ENCODE results near the gene TADA3.

Gene TADA3

GRCh38 chr3:9831253-9831652 lies 39.0 kb upstream of the TADA3 start:
- no peaks in the 10 kb centered on the region for H3F3A ChIP-seq (ENCODE audit: control insufficient read depth, insufficient read depth)
- no peaks in the 10 kb centered on the region for H3K79me2 ChIP-seq (ENCODE audit: control insufficient read depth, low read length)
- no peaks in the 10 kb centered on the region for H3K9me2 ChIP-seq (replicated peaks; ENCODE audit: control insufficient read depth, low read length)
- no peaks in the 10 kb centered on the region for H4K20me1 ChIP-seq (ENCODE audit: control insufficient read depth, insufficient read depth, low read depth, low read length)
- H3K4me3 ChIP-seq (ENCODE audit: low read length): no peak overlapping the region
- no peak overlapping the region for H3K4me2 ChIP-seq (ENCODE audit: low read length)
- H3K27ac ChIP-seq (ENCODE audit: low read depth, low read length): no peak overlapping the region
- peaks cover 7% of the 10 kb centered on the region for H3K4me1 ChIP-seq (ENCODE audit: control insufficient read depth, low read length)
- TF ChIP-seq EZH2phosphoT487 (IDR thresholded peaks at IDR 0.05; ENCODE audit: borderline replicate concordance, low read length): no peak
- TF ChIP-seq CTCF (IDR thresholded peaks at IDR 0.05; ENCODE audit: low read depth, low read length, poor library complexity, severe bottlenecking): no peak
- H3K9me3 ChIP-seq (ENCODE audit: control insufficient read depth, insufficient read depth, low read length): no peaks in the 10 kb centered on the region
- H3K36me3 ChIP-seq (ENCODE audit: control insufficient read depth, low read length): peaks cover 32% of the 10 kb centered on the region; the same call in 1 of the 2 replicates
- no peaks in the 10 kb centered on the region for H3K27me3 ChIP-seq (ENCODE audit: control insufficient read depth, low read length)

DNA sequence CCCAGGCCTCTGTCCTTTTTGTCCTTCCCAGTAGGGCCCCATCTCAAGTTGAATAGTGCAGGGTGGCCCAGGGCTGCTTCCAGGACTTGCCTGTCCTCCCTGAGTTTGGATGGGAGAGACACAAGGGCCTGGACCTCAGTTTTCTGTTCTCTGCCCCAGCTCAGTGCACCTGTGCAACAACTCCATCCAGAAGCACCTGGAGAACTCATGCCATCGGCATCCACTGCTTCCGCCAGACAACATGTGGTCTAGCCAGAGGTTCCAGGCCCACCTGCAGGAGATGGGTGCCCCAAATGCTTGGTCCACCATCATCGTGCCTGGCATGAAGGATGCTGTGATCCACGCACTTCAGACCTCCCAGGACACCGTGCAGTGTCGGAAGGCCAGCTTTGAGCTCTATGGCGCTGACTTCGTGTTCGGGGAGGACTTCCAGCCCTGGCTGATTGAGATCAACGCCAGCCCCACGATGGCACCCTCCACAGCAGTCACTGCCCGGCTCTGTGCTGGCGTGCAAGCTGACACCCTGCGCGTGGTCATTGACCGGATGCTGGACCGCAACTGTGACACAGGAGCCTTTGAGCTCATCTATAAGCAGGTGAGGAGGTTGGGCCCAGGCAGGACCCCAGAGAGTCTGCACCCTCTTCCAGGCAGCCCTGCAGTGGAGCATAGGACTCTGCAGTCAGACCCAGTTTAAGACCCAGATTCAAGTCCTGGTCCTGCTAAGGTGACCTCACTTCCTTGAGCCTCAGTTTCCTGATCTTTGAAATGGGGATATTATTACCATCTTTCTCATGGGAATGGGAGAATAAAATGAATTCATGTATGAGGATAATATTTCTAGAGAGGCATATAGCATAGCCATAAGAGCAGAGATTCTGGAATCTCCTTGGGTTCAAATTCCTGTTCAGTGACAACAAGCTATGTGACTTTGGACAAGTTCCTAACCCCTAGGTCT lies 36.8 kb upstream of the TADA3 start:
- H3K36me3 ChIP-seq (ENCODE audit: control insufficient read depth, low read length): peaks cover 16% of the 10 kb centered on the region; the same call in 1 of the 2 replicates
- H3K9me2 ChIP-seq (replicated peaks; ENCODE audit: control insufficient read depth, low read length): no peaks in the 10 kb centered on the region
- peaks cover 7% of the 10 kb centered on the region for H3K4me1 ChIP-seq (ENCODE audit: control insufficient read depth, low read length)
- TF ChIP-seq CTCF (IDR thresholded peaks at IDR 0.05; ENCODE audit: low read depth, low read length, poor library complexity, severe bottlenecking) (no peak), EZH2phosphoT487 (IDR thresholded peaks at IDR 0.05; ENCODE audit: borderline replicate concordance, low read length) (no peak)
- no peaks in the 10 kb centered on the region for H3F3A ChIP-seq (ENCODE audit: control insufficient read depth, insufficient read depth)
- H3K27ac ChIP-seq (ENCODE audit: low read depth, low read length): no peak overlapping the region
- no peaks in the 10 kb centered on the region for H3K79me2 ChIP-seq (ENCODE audit: control insufficient read depth, low read length)
- no peaks in the 10 kb centered on the region for H3K27me3 ChIP-seq (ENCODE audit: control insufficient read depth, low read length)
- no peaks in the 10 kb centered on the region for H3K9me3 ChIP-seq (ENCODE audit: control insufficient read depth, insufficient read depth, low read length)
- no peaks in the 10 kb centered on the region for H4K20me1 ChIP-seq (ENCODE audit: control insufficient read depth, insufficient read depth, low read depth, low read length)
- H3K4me3 ChIP-seq (ENCODE audit: low read length): no peak overlapping the region
- H3K4me2 ChIP-seq (ENCODE audit: low read length): no peak overlapping the region

GRCh38 chr3:9826815-9827573 lies 34.7 kb upstream of the TADA3 start:
- TF ChIP-seq CTCF (IDR thresholded peaks at IDR 0.05; ENCODE audit: low read depth, low read length, poor library complexity, severe bottlenecking) (peak; percentile 68), EZH2phosphoT487 (IDR thresholded peaks at IDR 0.05; ENCODE audit: borderline replicate concordance, low read length) (no peak)
- Histone ChIP-seq H4K20me1 (ENCODE audit: control insufficient read depth, insufficient read depth, low read depth, low read length) (no peaks in the 10 kb centered on the region), H3F3A (ENCODE audit: control insufficient read depth, insufficient read depth) (no peaks in the 10 kb centered on the region), H3K4me1 (ENCODE audit: control insufficient read depth, low read length) (peaks cover 7% of the 10 kb centered on the region), H3K79me2 (ENCODE audit: control insufficient read depth, low read length) (no peaks in the 10 kb centered on the region), H3K27me3 (ENCODE audit: control insufficient read depth, low read length) (no peaks in the 10 kb centered on the region), H3K36me3 (ENCODE audit: control insufficient read depth, low read length) (peaks cover 10% of the 10 kb centered on the region; the same call in 1 of the 2 replicates), H3K9me2 (replicated peaks; ENCODE audit: control insufficient read depth, low read length) (no peaks in the 10 kb centered on the region), H3K27ac (ENCODE audit: low read depth, low read length) (no peak overlapping the region), H3K4me2 (ENCODE audit: low read length) (no peak overlapping the region), H3K4me3 (ENCODE audit: low read length) (no peak overlapping the region), H3K9me3 (ENCODE audit: control insufficient read depth, insufficient read depth, low read length) (no peaks in the 10 kb centered on the region)

Data from DOHH2 (cell line).